ENCODE data around the gene U2AF1L4.

DNA sequence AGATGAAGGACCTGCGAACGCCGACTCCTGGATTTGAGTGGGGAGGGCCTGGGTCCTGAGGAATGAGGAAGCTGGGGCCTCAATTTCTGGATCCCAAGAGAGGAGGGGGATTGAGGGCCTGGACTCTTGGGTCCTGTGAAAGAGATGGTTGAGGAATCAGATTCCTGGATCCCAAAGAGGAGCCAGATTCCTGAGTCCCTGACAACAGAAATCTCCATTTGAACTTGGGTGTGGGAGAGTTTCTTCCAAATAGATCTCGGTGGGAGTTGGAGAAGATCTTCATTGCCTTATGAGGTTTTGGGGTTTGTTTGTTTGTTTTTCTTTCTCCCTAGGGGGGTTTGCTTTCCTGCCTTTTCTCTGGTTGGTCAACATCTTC is 857 bp upstream of the U2AF1L4 start:
- no peak for TF ChIP-seq CTCF (IDR thresholded peaks at IDR 0.05)
- no peak for TF ChIP-seq POLR2A (IDR thresholded peaks at IDR 0.05)
- TF ChIP-seq POLR2AphosphoS5 (IDR thresholded peaks at IDR 0.05; ENCODE audit: insufficient read depth in 1 of 2, low read depth in 1 of 2): no peak
